CD4-positive, alpha-beta memory T cell (primary cell): ENCODE results near the gene TP53I3. TPM values are rescaled to one million over a fixed set of nuclear protein-coding genes. Genes with fewer than 3 reads are reported as not detected.

Experiments used
- CTCF ChIA-PET: fragments of 350-600 bp; sonication (Branson Sonifier 250); formaldehyde crosslinking; loops from one replicate; lab custom pipeline; 2021; ENCODE audit warnings: inconsistent platforms; ENCODE audit not compliant: partially characterized antibody; lab: Charles Lee
- POLR2A ChIA-PET: fragments of 350-600 bp; sonication (Branson Sonifier 250); formaldehyde crosslinking; loops from one replicate; lab custom pipeline; 2021; ENCODE audit not compliant: partially characterized antibody; lab: Charles Lee
- DNase-seq, 5 donors: peaks; one replicate each; pipeline versions ENCODE4 v3.0.0 to v3.0.0-alpha.2; 2020 to 2022; ENCODE audit warnings: mixed read lengths in 1 of 5
- H3K27ac ChIP-seq: one replicate; pipeline ENCODE4 v1.7.0; 2013; ENCODE audit warnings: low read depth, low read length
- H3K27me3 ChIP-seq: 2 replicates; pipeline ENCODE4 v1.7.0; 2013; ENCODE audit warnings: mild to moderate bottlenecking, low read length, moderate library complexity; ENCODE audit not compliant: insufficient read depth
- H3K36me3 ChIP-seq: 2 replicates; pipeline ENCODE4 v1.7.0; 2013; ENCODE audit warnings: mild to moderate bottlenecking, low read length, moderate library complexity; ENCODE audit not compliant: insufficient read depth
- H3K4me1 ChIP-seq: 2 replicates; pipeline ENCODE4 v1.7.0; 2013; ENCODE audit warnings: mild to moderate bottlenecking, low read length, moderate library complexity; ENCODE audit not compliant: insufficient read depth
- H3K4me3 ChIP-seq, 2 donors: one replicate each; pipeline ENCODE4 v1.7.0; 2013; ENCODE audit warnings: low read length in 2 of 2, mild to moderate bottlenecking in 1 of 2
- H3K9me3 ChIP-seq, 2 donors: one replicate each; pipeline ENCODE4 v1.7.0; 2013; ENCODE audit warnings: low read length in 2 of 2, control low read depth in 1 of 2; ENCODE audit not compliant: control insufficient read depth in 1 of 2
- H3K27ac Mint-ChIP-seq, 7 donors: one replicate each; pipeline ENCODE4 v1.8.0; 2020 to 2021; ENCODE audit warnings: mixed read lengths in 7 of 7, mild to moderate bottlenecking in 6 of 7, inconsistent platforms in 3 of 7, moderate library complexity in 3 of 7
- H3K27me3 Mint-ChIP-seq, 2 donors: one replicate each; pipeline ENCODE4 v1.8.0; 2020 to 2021; ENCODE audit warnings: mixed read lengths in 2 of 2
- H3K36me3 Mint-ChIP-seq, 2 donors: one replicate each; pipeline ENCODE4 v1.8.0; 2020 to 2021; ENCODE audit warnings: mixed read lengths in 2 of 2, inconsistent platforms in 1 of 2, mild to moderate bottlenecking in 1 of 2
- H3K4me1 Mint-ChIP-seq, 4 donors: one replicate each; pipeline ENCODE4 v1.8.0; 2020 to 2021; ENCODE audit warnings: mixed read lengths in 4 of 4, mild to moderate bottlenecking in 1 of 4
- H3K4me3 Mint-ChIP-seq, 8 donors: one replicate each; pipeline ENCODE4 v1.8.0; 2020 to 2021; ENCODE audit warnings: mixed read lengths in 8 of 8, mild to moderate bottlenecking in 7 of 8, moderate library complexity in 6 of 8, inconsistent platforms in 3 of 8
- H3K9me3 Mint-ChIP-seq, 8 donors: one replicate each; pipeline ENCODE4 v1.8.0; 2020 to 2021; ENCODE audit warnings: mixed read lengths in 8 of 8, mild to moderate bottlenecking in 5 of 8, inconsistent platforms in 3 of 8, moderate library complexity in 1 of 8
- intact Hi-C: fragments of 100-400 bp; cut with micrococcal nuclease; formaldehyde crosslinking; loops from one replicate; pipeline ENCODE4 v1.15.1; 2023
- polyA plus RNA-seq, 2 donors: library from polyadenylated mRNA; unstranded; fragments of 300-500 nt; fragmentation: Illumina TruSeq; gene quantifications; one replicate each; pipeline ENCODE4 v1.2.3, GENCODE V29; 2021
- total RNA-seq, 2 experiments: library from RNA; stranded (reverse); gene quantifications; one replicate each; pipeline ENCODE4 v1.2.3, GENCODE V29; 2021

Gene TP53I3
- total and polyA plus RNA-seq, 4 experiments from 2014 or later = 0.15 to 0.47 (median 0.20) TPM; not detected in 1

DNA sequence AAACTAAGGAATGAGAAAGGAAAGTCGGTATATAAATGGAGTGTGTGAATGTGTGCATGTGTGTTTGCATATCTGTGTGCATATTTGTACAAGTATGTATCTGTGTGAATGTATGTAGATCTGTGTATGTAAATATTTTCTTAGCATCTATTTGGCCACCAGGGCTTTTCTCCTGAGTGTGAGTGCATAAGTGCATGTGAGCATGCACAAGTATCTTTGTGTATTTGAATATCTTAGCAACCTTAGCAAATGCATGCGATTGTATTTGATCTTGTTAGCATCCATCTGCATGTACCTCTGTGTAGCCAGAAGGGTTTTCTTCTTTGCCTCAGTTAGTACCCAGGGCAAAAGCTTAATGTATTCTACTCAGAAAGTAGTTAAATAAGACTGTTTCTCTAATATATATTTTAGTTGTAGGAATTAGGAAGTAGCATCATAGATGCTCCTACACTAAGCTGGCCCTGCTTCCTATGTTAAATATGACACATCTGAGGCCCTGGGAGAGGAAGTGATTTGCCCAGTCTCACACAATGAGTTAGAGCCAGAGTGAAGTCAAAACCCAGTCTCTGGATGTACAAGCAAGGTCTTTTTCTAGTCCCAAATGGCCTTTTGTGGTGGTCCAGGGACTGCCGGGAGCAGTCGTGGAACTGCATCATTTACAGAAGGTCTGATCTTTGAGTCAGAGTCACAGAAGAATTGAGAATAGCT is 25.9 kb downstream of the TP53I3 start:
- DNase-seq = no peak
- H3K4me1 ChIP-seq = no peaks in the 10 kb centered on the region
- H3K36me3 Mint-ChIP-seq = no peaks in the 10 kb centered on the region
- H3K27me3 ChIP-seq = no peaks in the 10 kb centered on the region
- no peak overlapping the region for H3K4me3 ChIP-seq
- ChIA-PET CTCF (no interaction called here), POLR2A (no interaction called here)
- no peak overlapping the region for H3K4me3 Mint-ChIP-seq
- H3K4me1 Mint-ChIP-seq = no peaks in the 10 kb centered on the region
- no peaks in the 10 kb centered on the region for H3K9me3 Mint-ChIP-seq
- no peaks in the 10 kb centered on the region for H3K9me3 ChIP-seq
- H3K27ac Mint-ChIP-seq = peak overlapping the region in 1 of 7 donors; percentile 43
- no peak overlapping the region for H3K27ac ChIP-seq
- H3K36me3 ChIP-seq = no peaks in the 10 kb centered on the region
- peaks cover 0 to 3% of the 10 kb centered on the region in 2 donors for H3K27me3 Mint-ChIP-seq
- intact Hi-C loops = no loop called here

DNA sequence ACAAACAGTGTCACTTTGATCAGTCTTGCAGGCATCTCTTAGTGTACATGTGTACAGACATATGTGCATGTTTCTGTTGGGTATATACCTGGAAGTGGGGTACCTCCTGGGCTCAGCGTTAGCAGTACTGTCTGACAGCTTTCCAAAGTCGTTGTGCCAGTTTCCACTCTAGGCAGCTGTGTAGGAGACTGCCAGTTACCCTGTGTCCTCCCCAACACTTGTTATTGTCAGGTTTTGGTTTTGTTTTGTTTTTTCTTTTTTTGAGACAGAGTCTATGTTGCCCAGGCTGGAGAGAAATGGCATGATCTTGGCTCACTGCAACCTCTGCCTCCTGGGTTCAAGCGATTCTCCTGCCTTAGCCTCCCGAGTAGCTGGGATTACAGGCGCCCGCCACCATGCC is 28.9 kb downstream of the TP53I3 start:
- Histone ChIP-seq H3K27me3 (no peaks in the 10 kb centered on the region), H3K9me3 (no peaks in the 10 kb centered on the region), H3K4me1 (no peaks in the 10 kb centered on the region), H3K36me3 (no peaks in the 10 kb centered on the region), H3K27ac (no peak overlapping the region), H3K4me3 (no peak overlapping the region)
- intact Hi-C loops = no loop called here
- POLR2A ChIA-PET = no interaction called here
- Mint-ChIP-seq H3K27me3 (peaks cover 0 to 3% of the 10 kb centered on the region in 2 donors), H3K36me3 (no peaks in the 10 kb centered on the region), H3K27ac (no peak overlapping the region), H3K4me3 (no peak overlapping the region), H3K9me3 (no peaks in the 10 kb centered on the region), H3K4me1 (no peaks in the 10 kb centered on the region)
- CTCF ChIA-PET = no interaction called here
- DNase-seq = no peak

DNA sequence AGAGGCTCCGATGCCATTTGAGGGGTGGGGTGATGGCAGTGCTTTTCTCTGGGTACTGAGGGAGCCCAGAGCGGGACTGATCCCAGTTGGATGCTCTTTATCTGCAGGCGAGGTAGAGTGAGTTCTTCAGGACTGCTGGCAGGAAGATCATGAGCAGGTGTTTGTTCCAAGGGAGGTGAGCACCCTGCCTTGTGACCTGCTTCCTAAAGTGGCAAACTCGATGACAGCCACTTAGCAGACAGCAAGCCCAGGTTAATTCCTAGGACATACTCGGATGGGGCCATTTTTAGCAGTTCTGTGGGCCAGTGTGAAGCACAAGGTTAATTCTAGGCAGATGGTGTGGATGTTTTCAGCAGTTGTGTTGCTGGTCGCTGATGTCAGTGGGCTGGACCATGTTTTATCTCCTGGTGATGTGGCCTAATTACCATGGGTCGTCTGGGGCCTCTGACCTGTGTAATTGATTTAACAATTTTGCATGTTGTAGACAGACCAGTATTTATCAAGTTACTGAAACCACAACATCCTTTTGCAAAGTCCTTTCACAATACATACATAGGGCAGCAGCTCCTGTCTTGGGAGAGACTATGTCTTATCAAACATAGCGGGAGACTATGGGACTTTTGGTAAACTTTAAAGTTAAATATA is 30.1 kb downstream of the TP53I3 start:
- H3K4me3 Mint-ChIP-seq = no peak overlapping the region
- no peaks in the 10 kb centered on the region for H3K36me3 Mint-ChIP-seq
- no peaks in the 10 kb centered on the region for H3K27me3 Mint-ChIP-seq
- Histone ChIP-seq H3K4me1 (peaks cover 4% of the 10 kb centered on the region), H3K27me3 (no peaks in the 10 kb centered on the region), H3K9me3 (no peaks in the 10 kb centered on the region), H3K36me3 (no peaks in the 10 kb centered on the region), H3K27ac (no peak overlapping the region), H3K4me3 (no peak overlapping the region)
- no peak for DNase-seq
- H3K4me1 Mint-ChIP-seq = no peaks in the 10 kb centered on the region
- H3K27ac Mint-ChIP-seq = no peak overlapping the region
- intact Hi-C loops = no loop called here
- POLR2A ChIA-PET = no interaction called here
- H3K9me3 Mint-ChIP-seq = no peaks in the 10 kb centered on the region
- CTCF ChIA-PET = no interaction called here

DNA sequence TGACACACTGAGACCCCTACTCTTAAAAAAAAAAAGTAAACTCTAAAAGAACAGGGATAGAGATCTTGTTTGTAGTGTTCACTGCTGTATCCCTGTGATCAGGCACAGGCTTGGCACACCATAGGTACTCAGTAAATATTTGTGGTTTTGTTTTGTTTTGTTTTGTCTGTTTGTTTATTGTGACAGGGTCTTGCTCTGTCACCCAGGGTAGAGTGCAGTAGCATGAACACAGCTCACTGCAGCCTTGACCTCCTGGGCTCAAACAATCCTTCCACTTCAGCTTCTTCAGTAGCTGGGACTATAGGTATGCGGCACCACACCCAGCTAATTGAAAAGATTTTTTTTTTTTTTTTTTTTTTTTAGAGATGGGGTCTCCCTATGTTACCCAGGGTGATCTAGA is 31.7 kb downstream of the TP53I3 start:
- H3K9me3 Mint-ChIP-seq = no peaks in the 10 kb centered on the region
- no peaks in the 10 kb centered on the region for H3K36me3 Mint-ChIP-seq
- Histone ChIP-seq H3K27ac (no peak overlapping the region), H3K27me3 (no peaks in the 10 kb centered on the region), H3K9me3 (no peaks in the 10 kb centered on the region), H3K36me3 (no peaks in the 10 kb centered on the region), H3K4me1 (peaks cover 13% of the 10 kb centered on the region), H3K4me3 (no peak overlapping the region)
- H3K4me1 Mint-ChIP-seq = peaks cover 0 to 2% (median 1%) of the 10 kb centered on the region in 4 donors
- H3K27me3 Mint-ChIP-seq = no peaks in the 10 kb centered on the region
- intact Hi-C loops = no loop called here
- no peak overlapping the region for H3K27ac Mint-ChIP-seq
- POLR2A ChIA-PET = no interaction called here
- H3K4me3 Mint-ChIP-seq = no peak overlapping the region
- DNase-seq = no peak
- CTCF ChIA-PET = interaction anchor here (1.0 kb wide), 1 partner anchor 30 kb away, joined by 3 read pairs; no protein-coding TSS in a partner anchor

DNA sequence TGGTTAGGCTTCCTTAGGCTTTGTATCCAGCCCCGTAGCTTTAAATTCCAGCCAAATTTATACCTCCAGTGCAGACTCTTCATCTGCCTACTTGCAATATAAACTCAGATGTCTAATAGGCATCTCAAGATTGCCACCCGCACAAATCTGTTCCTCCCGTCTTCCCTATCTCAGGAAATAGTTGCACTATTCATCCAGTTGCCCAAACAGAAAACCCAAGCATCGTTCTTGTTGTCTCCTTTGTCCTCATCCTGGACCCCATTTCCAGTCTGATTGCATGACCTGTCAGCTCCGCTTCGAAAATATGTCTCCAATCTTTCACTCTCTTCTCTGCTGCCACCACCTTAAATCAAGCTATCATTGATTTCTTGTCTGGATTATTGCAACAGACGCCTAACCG is 32.8 kb downstream of the TP53I3 start:
- H3K4me1 ChIP-seq = peaks cover 18% of the 10 kb centered on the region
- H3K9me3 ChIP-seq = no peaks in the 10 kb centered on the region
- no peak for DNase-seq
- no peaks in the 10 kb centered on the region for H3K27me3 ChIP-seq
- no peaks in the 10 kb centered on the region for H3K36me3 ChIP-seq
- H3K27ac Mint-ChIP-seq = no peak overlapping the region
- peaks cover 0 to 1% of the 10 kb centered on the region in 2 donors for H3K27me3 Mint-ChIP-seq
- H3K27ac ChIP-seq = no peak overlapping the region
- H3K9me3 Mint-ChIP-seq = no peaks in the 10 kb centered on the region
- intact Hi-C loops = no loop called here
- peaks cover 7 to 12% (median 11%) of the 10 kb centered on the region in 4 donors for H3K4me1 Mint-ChIP-seq
- H3K36me3 Mint-ChIP-seq = peaks cover 0 to 5% of the 10 kb centered on the region in 2 donors
- H3K4me3 ChIP-seq = no peak overlapping the region
- ChIA-PET POLR2A (no interaction called here), CTCF (no interaction called here)
- H3K4me3 Mint-ChIP-seq = no peak overlapping the region

DNA sequence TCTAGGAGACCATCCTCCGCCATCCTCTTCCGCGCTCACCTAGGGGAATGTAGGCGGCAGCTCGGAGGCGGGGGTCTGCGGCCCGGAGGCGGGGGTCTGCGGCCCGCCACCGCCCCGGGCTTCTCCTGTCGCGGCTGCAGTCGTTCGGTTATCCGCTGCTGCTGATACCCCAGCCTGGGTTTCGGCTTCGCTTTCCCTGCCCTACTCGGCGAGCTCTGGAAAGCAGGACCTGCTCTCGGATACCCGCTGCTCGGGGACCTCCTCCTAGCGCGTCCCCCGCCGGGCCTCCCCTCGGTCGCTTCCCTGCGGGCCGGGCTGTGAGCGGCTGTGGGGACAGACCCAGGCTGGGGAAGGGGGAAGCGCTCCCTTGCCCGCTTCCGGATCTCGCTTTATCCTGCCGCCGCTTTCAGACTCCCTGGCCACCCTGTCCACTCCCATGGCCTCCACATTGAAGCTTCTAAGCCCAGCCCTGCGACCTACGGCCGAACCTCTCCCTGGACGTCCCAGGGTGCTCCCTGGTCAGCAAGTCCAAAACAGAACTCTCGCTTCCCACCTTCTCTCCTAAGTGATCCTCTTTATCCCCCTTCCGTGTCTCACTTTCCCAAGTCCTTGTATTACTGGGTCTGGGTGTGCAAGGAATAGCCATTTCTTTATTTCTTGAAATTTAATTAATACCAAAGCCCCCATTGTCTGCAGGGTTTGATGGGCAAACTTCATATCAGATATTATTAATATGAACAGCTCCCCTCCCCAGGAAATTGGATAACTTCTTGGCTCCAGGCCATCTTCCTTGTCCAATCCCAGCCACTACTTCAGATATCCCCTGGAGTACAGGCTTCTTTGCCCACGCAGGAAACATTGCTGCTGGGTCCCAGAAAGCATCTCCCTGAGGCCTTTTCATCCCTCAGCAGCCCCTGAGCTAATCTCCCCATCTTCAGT is 34.3 kb downstream of the TP53I3 start:
- peak in 3 of 5 donors; percentile 6 to 11 (median 9) for DNase-seq
- Mint-ChIP-seq H3K36me3 (peaks cover 0 to 5% of the 10 kb centered on the region in 2 donors), H3K27ac (no peak overlapping the region), H3K4me1 (peaks cover 9 to 22% (median 19%) of the 10 kb centered on the region in 4 donors), H3K9me3 (no peaks in the 10 kb centered on the region), H3K27me3 (peaks cover 0 to 1% of the 10 kb centered on the region in 2 donors), H3K4me3 (peak overlapping the region in 6 of 8 donors; percentile 44 to 83 (median 66))
- H3K27me3 ChIP-seq = no peaks in the 10 kb centered on the region
- POLR2A ChIA-PET = interaction anchor here (1.0 to 5.5 kb wide), 4 partner anchors 26 to 310 kb away, joined by 3 to 70 read pairs (median 14); partner anchors contain the start of genes ATAD2B, ITSN2, SF3B6 and UBXN2A
- no peaks in the 10 kb centered on the region for H3K9me3 ChIP-seq
- intact Hi-C loops = no loop called here
- peak overlapping the region in 1 of 2 donors; percentile 54 for H3K4me3 ChIP-seq
- CTCF ChIA-PET = no interaction called here
- no peak overlapping the region for H3K27ac ChIP-seq
- H3K36me3 ChIP-seq = no peaks in the 10 kb centered on the region
- peaks cover 25% of the 10 kb centered on the region for H3K4me1 ChIP-seq
